ENCODE measurements around the gene RNF224.
A peak's percentile ranks its signal among the peaks of the same experiment; 100 is the strongest.

Gene RNF224

GRCh38 chr9:137227054-137227852 lies at the start of gene RNF224:
Gene RNF224 (plus strand): TSS chr9:137227502. CDS start chr9:137228336, 834 bp downstream.
- peak; percentile 56 for DNase-seq

- no peak for DNase-seq
These were observed 48.9 kb upstream of the RNF224 start for GRCh38 chr9:137178201-137178938.

- DNase-seq = no peak
These were observed 48.2 kb upstream of the RNF224 start for GRCh38 chr9:137178939-137179630.

- no peak for DNase-seq
These were observed 47.5 kb upstream of the RNF224 start for GRCh38 chr9:137179761-137180160.

- no peak for DNase-seq
These were observed 46.8 kb upstream of the RNF224 start for GRCh38 chr9:137180491-137180890.

- no peak for DNase-seq
These were observed 45.6 kb upstream of the RNF224 start for GRCh38 chr9:137181680-137182079.

GRCh38 chr9:137182836-137183235 lies 44.5 kb upstream of the RNF224 start:
- no peak for DNase-seq

- DNase-seq = no peak
These were observed 43.2 kb upstream of the RNF224 start for GRCh38 chr9:137183980-137184595.

GRCh38 chr9:137184881-137185660 lies 42.2 kb upstream of the RNF224 start:
- no peak for DNase-seq

- no peak for DNase-seq
These were observed 41.4 kb upstream of the RNF224 start for GRCh38 chr9:137185921-137186320.

- DNase-seq = no peak
These were observed 40.9 kb upstream of the RNF224 start for GRCh38 chr9:137186385-137186784.

GRCh38 chr9:137187386-137187785 lies 39.9 kb upstream of the RNF224 start:
- DNase-seq = no peak

- no peak for DNase-seq
These were observed 39.2 kb upstream of the RNF224 start for GRCh38 chr9:137188086-137188489.

GRCh38 chr9:137188490-137189296 lies 38.6 kb upstream of the RNF224 start, which contains the start of the genes ANAPC2 and SSNA1:
Gene ANAPC2 (minus strand): TSS chr9:137188560. CDS start chr9:137188532, 28 bp downstream.
Gene SSNA1 (plus strand): TSS chr9:137188676. CDS start chr9:137188727, 51 bp downstream.
- DNase-seq = peak; percentile 85

GRCh38 chr9:137189297-137190295 lies 37.7 kb upstream of the RNF224 start:
- no peak for DNase-seq

GRCh38 chr9:137190315-137190856 lies 36.9 kb upstream of the RNF224 start:
- DNase-seq = no peak

GRCh38 chr9:137191245-137191644 lies 36.1 kb upstream of the RNF224 start:
- no peak for DNase-seq

GRCh38 chr9:137191691-137192447 lies 35.4 kb upstream of the RNF224 start:
- no peak for DNase-seq

GRCh38 chr9:137192448-137192780 lies 34.9 kb upstream of the RNF224 start:
- no peak for DNase-seq
